NOMO-1 treated with dmso at 0.1 percent for 144 hours (cell line): Measurements from ENCODE around the gene MSI2.

Experiments used
- DNase-seq: peaks from one replicate; lab custom pipeline; 2025; ENCODE audit not compliant: unreplicated experiment; lab: John Stamatoyannopoulos, UW

MSI2 gene

GRCh38 chr17:57387575-57387974 lies 131.3 kb downstream of the MSI2 start:
- no peak for DNase-seq

- DNase-seq, result no peak
Observed at GRCh38 chr17:57388131-57388725, 131.9 kb downstream of the MSI2 start.

GRCh38 chr17:57389473-57389872 lies 133.2 kb downstream of the MSI2 start:
- no peak for DNase-seq

- DNase-seq, result no peak
Observed at GRCh38 chr17:57391076-57391825, 134.9 kb downstream of the MSI2 start.

GRCh38 chr17:57391857-57392471 lies 135.6 kb downstream of the MSI2 start:
- DNase-seq, result no peak

- no peak for DNase-seq
Observed at GRCh38 chr17:57393368-57393767, 137.0 kb downstream of the MSI2 start.

- DNase-seq, result no peak
Observed at GRCh38 chr17:57394375-57394774, 138.1 kb downstream of the MSI2 start.

- no peak for DNase-seq
Observed at GRCh38 chr17:57395721-57396321, 139.5 kb downstream of the MSI2 start.

GRCh38 chr17:57396511-57396921 lies 140.2 kb downstream of the MSI2 start:
- DNase-seq, result no peak

- DNase-seq, result no peak
Observed at GRCh38 chr17:57397402-57397801, 141.1 kb downstream of the MSI2 start.

GRCh38 chr17:57399690-57400089 lies 143.4 kb downstream of the MSI2 start:
- DNase-seq, result no peak

GRCh38 chr17:57400648-57401047 lies 144.3 kb downstream of the MSI2 start:
- no peak for DNase-seq

GRCh38 chr17:57401556-57402488 lies 145.5 kb downstream of the MSI2 start:
- no peak for DNase-seq

- DNase-seq, result no peak
Observed at GRCh38 chr17:57402681-57403180, 146.4 kb downstream of the MSI2 start.

- DNase-seq, result no peak
Observed at GRCh38 chr17:57403236-57403635, 146.9 kb downstream of the MSI2 start.

GRCh38 chr17:57404073-57404472 lies 147.8 kb downstream of the MSI2 start:
- DNase-seq, result no peak

- DNase-seq, result no peak
Observed at GRCh38 chr17:57404795-57405490, 148.6 kb downstream of the MSI2 start.

GRCh38 chr17:57405491-57406072 lies 149.3 kb downstream of the MSI2 start:
- no peak for DNase-seq

GRCh38 chr17:57406131-57406980 lies 150.0 kb downstream of the MSI2 start:
- DNase-seq, result no peak
